ENCODE data around the gene COL23A1. TPM values are rescaled to one million over a fixed set of nuclear protein-coding genes. Genes with fewer than 3 reads are reported as not detected.
A peak's percentile ranks its signal among the peaks of the same experiment; 100 is the strongest.
"Not testable (repeated sequence)": the region's sequence is repeated elsewhere in the genome, so short reads cannot be mapped to it uniquely, and the experiment has no call there.

COL23A1 gene
- total RNA-seq, 1 donor from 2014 or later = 2.0 TPM

- Histone ChIP-seq H3K4me3 (no peak overlapping the region), H3K27me3 (no peaks in the 10 kb centered on the region), H3K36me3 (no peaks in the 10 kb centered on the region), H3K27ac (no peak overlapping the region), H3K9me3 (no peaks in the 10 kb centered on the region), H3K4me1 (peaks cover 4% of the 10 kb centered on the region)
- no peak for ATAC-seq
- TF ChIP-seq CTCF (IDR thresholded peaks at IDR 0.05) = no peak
- intact Hi-C loops (cut with DNase I) = no loop called here
- DNase-seq = no peak
Observed at GRCh38 chr5:178199581-178200434, 390.4 kb downstream of the COL23A1 start.

- no peak for DNase-seq
- no peak for ATAC-seq
- intact Hi-C loops (cut with DNase I) = no loop called here
Observed at GRCh38 chr5:178198706-178199105, 391.5 kb downstream of the COL23A1 start.

GRCh38 chr5:178198151-178198550 is 392.0 kb downstream of the COL23A1 start:
- H3K27ac ChIP-seq; ATAC-seq; DNase-seq; intact Hi-C loops (cut with DNase I); H3K4me3 ChIP-seq; H3K36me3 ChIP-seq; H3K27me3 ChIP-seq; H3K9me3 ChIP-seq; H3K4me1 ChIP-seq: not testable (repeated sequence)

More at GRCh38 chr5:178198706-178199105, 391.5 kb downstream of the COL23A1 start:
- no peaks in the 10 kb centered on the region for H3K36me3 ChIP-seq
- H3K9me3 ChIP-seq = no peaks in the 10 kb centered on the region
- H3K4me1 ChIP-seq = peaks cover 3% of the 10 kb centered on the region
- TF ChIP-seq CTCF (IDR thresholded peaks at IDR 0.05) = no peak
- no peak overlapping the region for H3K4me3 ChIP-seq
- peaks cover 6% of the 10 kb centered on the region for H3K27me3 ChIP-seq
- H3K27ac ChIP-seq = no peak overlapping the region

- peak; percentile 49 for TF ChIP-seq CTCF (IDR thresholded peaks at IDR 0.05)
- ATAC-seq (peak; percentile 65), DNase-seq (no peak)
- intact Hi-C loops (cut with DNase I) = no loop called here
- H3K4me3 ChIP-seq = no peak overlapping the region
- H3K27ac ChIP-seq = no peak overlapping the region
- peaks cover 6% of the 10 kb centered on the region for H3K27me3 ChIP-seq
- no peaks in the 10 kb centered on the region for H3K9me3 ChIP-seq
- no peaks in the 10 kb centered on the region for H3K4me1 ChIP-seq
- no peaks in the 10 kb centered on the region for H3K36me3 ChIP-seq
Observed at GRCh38 chr5:178196986-178197385, 393.2 kb downstream of the COL23A1 start.

GRCh38 chr5:178196281-178196812 is 393.8 kb downstream of the COL23A1 start:
- DNase-seq = no peak
- Histone ChIP-seq H3K9me3 (no peaks in the 10 kb centered on the region), H3K27ac (no peak overlapping the region), H3K36me3 (no peaks in the 10 kb centered on the region), H3K27me3 (peaks cover 6% of the 10 kb centered on the region), H3K4me1 (no peaks in the 10 kb centered on the region), H3K4me3 (no peak overlapping the region)
- ATAC-seq = no peak
- intact Hi-C loops (cut with DNase I) = no loop called here
- TF ChIP-seq CTCF (IDR thresholded peaks at IDR 0.05) = no peak

- Histone ChIP-seq H3K36me3 (no peaks in the 10 kb centered on the region), H3K4me3 (no peak overlapping the region), H3K27ac (no peak overlapping the region), H3K4me1 (no peaks in the 10 kb centered on the region), H3K9me3 (no peaks in the 10 kb centered on the region), H3K27me3 (peaks cover 6% of the 10 kb centered on the region)
- TF ChIP-seq CTCF (IDR thresholded peaks at IDR 0.05) = no peak
- ATAC-seq (peak; percentile 38), DNase-seq (no peak)
- intact Hi-C loops (cut with DNase I) = no loop called here
Observed at GRCh38 chr5:178194026-178194425, 396.2 kb downstream of the COL23A1 start.
